T-helper 17 cell (primary cell): ENCODE data around the gene ACTG2. TPM values are rescaled to one million over a fixed set of nuclear protein-coding genes. Genes with fewer than 3 reads are reported as not detected.
"Not testable (repeated sequence)": the region's sequence is repeated elsewhere in the genome, so short reads cannot be mapped to it uniquely, and the experiment has no call there.

Experiments
- ATAC-seq: fragments of 150-1000 bp; cut with Tn5 transposase; 2 replicates; pipeline ENCODE4 v1.10.0; 2021; ENCODE audit warnings: mild to moderate bottlenecking, moderate library complexity
- DNase-seq, 3 donors: peaks; one replicate each; pipeline versions ENCODE4 v3.0.0 to v3.0.0-alpha.2; 2020 to 2021
- H3K9me3 ChIP-seq: one replicate; pipeline ENCODE4 v1.7.0; 2013; ENCODE audit warnings: low read length, mild to moderate bottlenecking; ENCODE audit not compliant: control insufficient read depth, poor library complexity, severe bottlenecking
- H3K27ac Mint-ChIP-seq: one replicate; pipeline ENCODE4 v1.8.0; 2022; ENCODE audit warnings: mild to moderate bottlenecking, moderate library complexity, mixed read lengths
- H3K27me3 Mint-ChIP-seq: one replicate; pipeline ENCODE4 v1.8.0; 2022; ENCODE audit warnings: mixed read lengths
- H3K36me3 Mint-ChIP-seq: one replicate; pipeline ENCODE4 v1.8.0; 2022; ENCODE audit warnings: low read depth, mixed read lengths
- H3K4me1 Mint-ChIP-seq: one replicate; pipeline ENCODE4 v1.8.0; 2022; ENCODE audit warnings: mild to moderate bottlenecking, mixed read lengths
- H3K4me3 Mint-ChIP-seq: one replicate; pipeline ENCODE4 v1.8.0; 2022; ENCODE audit warnings: mild to moderate bottlenecking, moderate library complexity, mixed read lengths
- total RNA-seq, 4 donors: library from RNA in 2 of 4; stranded (reverse) in 2 of 4; gene quantifications; one replicate each; pipeline ENCODE4 v1.2.3 and lab custom pipeline; 2022 to 2026

ACTG2 gene
- total RNA-seq, 2 donors from 2014 or later: not detected

- H3K4me3 Mint-ChIP-seq: peak overlapping the region; percentile 58
- no peak for DNase-seq
- H3K4me1 Mint-ChIP-seq: peaks cover 10% of the 10 kb centered on the region
- ATAC-seq: peak; percentile 89
- H3K27me3 Mint-ChIP-seq: peaks cover 15% of the 10 kb centered on the region
- peak overlapping the region; percentile 82 for H3K27ac Mint-ChIP-seq
- H3K36me3 Mint-ChIP-seq: peaks cover under 1% of the 10 kb centered on the region
- H3K9me3 ChIP-seq: no peaks in the 10 kb centered on the region
These were observed 3.8 kb downstream of the ACTG2 start for GRCh38 chr2:73896362-73897239.

- DNase-seq: no peak
- H3K9me3 ChIP-seq: no peaks in the 10 kb centered on the region
- no peak for ATAC-seq
- Mint-ChIP-seq H3K36me3 (peaks cover 2% of the 10 kb centered on the region), H3K27me3 (peaks cover 21% of the 10 kb centered on the region), H3K27ac (peak overlapping the region; percentile 82), H3K4me1 (peaks cover 10% of the 10 kb centered on the region), H3K4me3 (no peak overlapping the region)
These were observed 4.4 kb downstream of the ACTG2 start for GRCh38 chr2:73897240-73897583.

- Mint-ChIP-seq H3K4me1 (peaks cover 13% of the 10 kb centered on the region), H3K4me3 (no peak overlapping the region), H3K27ac (no peak overlapping the region), H3K27me3 (peaks cover 28% of the 10 kb centered on the region), H3K36me3 (peaks cover 5% of the 10 kb centered on the region)
- ATAC-seq (no peak), DNase-seq (no peak)
- H3K9me3 ChIP-seq: no peaks in the 10 kb centered on the region
These were observed 5.1 kb downstream of the ACTG2 start for GRCh38 chr2:73897934-73898333.

GRCh38 chr2:73899801-73900336 is 7.1 kb downstream of the ACTG2 start:
- H3K27me3 Mint-ChIP-seq: peaks cover 32% of the 10 kb centered on the region
- H3K4me3 Mint-ChIP-seq: no peak overlapping the region
- H3K4me1 Mint-ChIP-seq: peaks cover 11% of the 10 kb centered on the region
- H3K9me3 ChIP-seq: no peaks in the 10 kb centered on the region
- peaks cover 5% of the 10 kb centered on the region for H3K36me3 Mint-ChIP-seq
- H3K27ac Mint-ChIP-seq: no peak overlapping the region
- ATAC-seq: no peak
- no peak for DNase-seq

GRCh38 chr2:73901143-73901542 is 8.3 kb downstream of the ACTG2 start:
- Mint-ChIP-seq H3K27me3 (peaks cover 32% of the 10 kb centered on the region), H3K4me3 (no peak overlapping the region), H3K36me3 (peaks cover 5% of the 10 kb centered on the region), H3K27ac (no peak overlapping the region), H3K4me1 (peaks cover 8% of the 10 kb centered on the region)
- ATAC-seq (no peak), DNase-seq (no peak)
- no peaks in the 10 kb centered on the region for H3K9me3 ChIP-seq

- H3K9me3 ChIP-seq: no peaks in the 10 kb centered on the region
- H3K27me3 Mint-ChIP-seq: peaks cover 32% of the 10 kb centered on the region
- H3K27ac Mint-ChIP-seq: peak overlapping the region; percentile 14
- DNase-seq (no peak), ATAC-seq (no peak)
- peaks cover 5% of the 10 kb centered on the region for H3K36me3 Mint-ChIP-seq
- H3K4me3 Mint-ChIP-seq: no peak overlapping the region
- H3K4me1 Mint-ChIP-seq: peaks cover 6% of the 10 kb centered on the region
These were observed 9.5 kb downstream of the ACTG2 start for GRCh38 chr2:73902284-73902683.

- H3K27ac Mint-ChIP-seq: no peak overlapping the region
- H3K4me1 Mint-ChIP-seq: peaks cover 5% of the 10 kb centered on the region
- H3K4me3 Mint-ChIP-seq: no peak overlapping the region
- peaks cover 5% of the 10 kb centered on the region for H3K36me3 Mint-ChIP-seq
- ATAC-seq: no peak
- no peak for DNase-seq
- no peaks in the 10 kb centered on the region for H3K9me3 ChIP-seq
- H3K27me3 Mint-ChIP-seq: peaks cover 32% of the 10 kb centered on the region
These were observed 10.5 kb downstream of the ACTG2 start for GRCh38 chr2:73903313-73903712.

GRCh38 chr2:73903949-73904613 is 11.3 kb downstream of the ACTG2 start:
- not testable (repeated sequence) for H3K4me1 Mint-ChIP-seq, H3K36me3 Mint-ChIP-seq, H3K9me3 ChIP-seq, ATAC-seq, H3K4me3 Mint-ChIP-seq, H3K27ac Mint-ChIP-seq, DNase-seq
- H3K27me3 Mint-ChIP-seq: peaks cover 32% of the 10 kb centered on the region

- H3K4me3 Mint-ChIP-seq: no peak overlapping the region
- DNase-seq (no peak), ATAC-seq (no peak)
- peaks cover 31% of the 10 kb centered on the region for H3K27me3 Mint-ChIP-seq
- peaks cover 5% of the 10 kb centered on the region for H3K4me1 Mint-ChIP-seq
- no peak overlapping the region for H3K27ac Mint-ChIP-seq
- H3K9me3 ChIP-seq: no peaks in the 10 kb centered on the region
- H3K36me3 Mint-ChIP-seq: peaks cover 5% of the 10 kb centered on the region
These were observed 12.1 kb downstream of the ACTG2 start for GRCh38 chr2:73904952-73905351.

GRCh38 chr2:73906847-73907505 is 14.2 kb downstream of the ACTG2 start:
- Mint-ChIP-seq H3K27me3 (peaks cover 14% of the 10 kb centered on the region), H3K27ac (no peak overlapping the region), H3K4me3 (no peak overlapping the region), H3K36me3 (peaks cover 3% of the 10 kb centered on the region), H3K4me1 (peaks cover 5% of the 10 kb centered on the region)
- DNase-seq (no peak), ATAC-seq (no peak)
- no peaks in the 10 kb centered on the region for H3K9me3 ChIP-seq

GRCh38 chr2:73907840-73908452 is 15.1 kb downstream of the ACTG2 start:
- no peak overlapping the region for H3K4me3 Mint-ChIP-seq
- no peaks in the 10 kb centered on the region for H3K36me3 Mint-ChIP-seq
- H3K4me1 Mint-ChIP-seq: peaks cover 3% of the 10 kb centered on the region
- DNase-seq (peak in 2 of 3 donors; percentile 17 to 23), ATAC-seq (peak; percentile 82)
- H3K9me3 ChIP-seq: no peaks in the 10 kb centered on the region
- H3K27ac Mint-ChIP-seq: no peak overlapping the region
- H3K27me3 Mint-ChIP-seq: peaks cover 4% of the 10 kb centered on the region

- Mint-ChIP-seq H3K27ac (no peak overlapping the region), H3K4me3 (no peak overlapping the region), H3K4me1 (peaks cover 3% of the 10 kb centered on the region), H3K36me3 (no peaks in the 10 kb centered on the region), H3K27me3 (no peaks in the 10 kb centered on the region)
- no peak for DNase-seq
- H3K9me3 ChIP-seq: no peaks in the 10 kb centered on the region
- no peak for ATAC-seq
These were observed 16.2 kb downstream of the ACTG2 start for GRCh38 chr2:73908689-73909652.
